Measurements from ENCODE around the gene KDM8.
A peak's percentile ranks its signal among the peaks of the same experiment; 100 is the strongest.
"Not testable (repeated sequence)": the region's sequence is repeated elsewhere in the genome, so short reads cannot be mapped to it uniquely, and the experiment has no call there.

KDM8 gene

DNA sequence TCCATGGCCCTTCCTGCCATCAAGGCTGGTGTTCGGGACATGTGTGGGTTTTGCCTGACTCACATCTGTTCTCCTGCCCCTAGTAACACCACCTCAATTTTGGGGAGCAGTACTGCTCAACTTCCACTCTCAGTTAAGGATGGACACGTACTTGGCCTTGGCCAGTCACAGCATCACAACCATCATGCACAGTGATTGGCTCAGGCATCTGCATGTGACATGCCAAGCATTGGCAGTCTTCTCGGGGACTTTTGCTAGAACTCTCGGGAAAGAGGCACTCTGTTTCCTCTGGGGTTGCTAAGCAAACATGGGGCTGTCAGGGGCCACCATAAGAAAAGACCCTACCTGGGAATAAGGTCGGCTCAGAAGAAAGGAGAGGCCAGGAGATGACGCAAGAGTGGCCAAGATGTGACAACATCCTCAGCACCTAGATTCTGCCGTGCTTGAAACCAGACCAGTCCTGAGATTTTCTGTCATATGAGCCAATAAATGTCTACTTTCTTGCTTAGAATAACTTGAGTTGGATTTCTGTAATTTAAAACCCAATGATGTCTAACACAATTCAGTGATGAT is 11.9 kb upstream of the KDM8 start:
- no peak for DNase-seq (ENCODE audit: low spot score)

DNA sequence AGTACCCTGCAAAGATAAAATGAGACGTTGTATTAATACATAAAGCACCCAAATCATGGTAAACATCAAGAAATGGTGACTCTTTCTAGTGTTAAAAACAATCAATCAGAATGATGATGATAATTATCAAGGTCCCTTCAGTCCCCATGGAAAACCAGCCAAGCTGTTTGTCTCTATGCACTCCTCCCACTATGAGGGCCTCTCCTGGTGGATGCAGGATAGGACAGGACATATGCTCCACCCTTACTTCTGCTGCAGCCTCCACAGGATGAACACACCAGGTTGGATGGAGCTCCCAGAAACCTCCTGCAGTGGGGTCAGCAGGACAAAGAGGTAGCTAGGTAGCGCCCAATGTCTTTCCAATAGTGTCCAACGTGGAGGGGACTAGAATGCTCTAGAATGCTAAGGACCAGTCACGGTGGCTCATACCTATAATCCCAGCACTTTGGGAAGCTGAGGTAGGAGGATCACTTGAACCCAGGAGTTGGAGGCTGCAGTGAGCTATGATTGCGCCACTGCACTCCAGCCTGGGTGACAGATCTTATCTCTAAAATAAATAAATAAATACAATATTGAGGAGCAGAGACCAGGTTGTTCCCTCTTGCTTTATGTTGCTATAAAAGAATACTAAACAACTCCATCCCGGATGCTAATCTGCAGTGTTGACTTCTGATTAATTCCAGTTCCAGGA is 9.9 kb upstream of the KDM8 start:
- DNase-seq (ENCODE audit: low spot score), result no peak

DNA sequence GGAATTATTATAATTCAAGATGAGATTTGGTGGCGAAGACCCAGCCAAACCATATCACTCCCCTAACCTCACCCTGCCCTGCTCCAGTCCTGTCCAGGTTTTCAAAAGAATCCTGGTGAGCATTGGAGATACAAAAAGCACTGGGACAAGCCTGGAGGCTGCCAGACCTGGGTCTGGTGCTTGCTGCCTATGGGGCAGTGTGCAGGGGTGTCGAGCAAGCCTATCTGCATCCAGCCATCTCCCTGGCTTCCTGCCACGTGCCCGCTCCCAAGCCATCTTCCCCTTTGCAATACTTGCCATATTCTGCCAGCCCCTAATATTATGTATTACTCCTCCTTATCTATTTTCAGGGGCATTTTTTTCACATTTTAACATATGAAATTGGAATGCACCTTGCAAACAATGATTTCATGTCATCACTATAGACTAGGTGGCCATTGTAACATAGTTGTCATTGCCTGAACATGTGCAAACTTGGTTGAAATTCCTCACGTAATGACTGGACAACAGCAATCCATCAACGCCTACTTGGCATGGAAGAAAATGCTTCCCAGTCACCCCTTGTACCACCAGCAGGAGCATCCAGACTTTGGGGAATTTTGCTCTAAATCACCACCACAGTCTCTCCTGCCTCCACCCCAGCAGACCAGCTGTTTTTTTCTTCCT is 8.1 kb upstream of the KDM8 start:
- no peak for DNase-seq (ENCODE audit: low spot score)

DNA sequence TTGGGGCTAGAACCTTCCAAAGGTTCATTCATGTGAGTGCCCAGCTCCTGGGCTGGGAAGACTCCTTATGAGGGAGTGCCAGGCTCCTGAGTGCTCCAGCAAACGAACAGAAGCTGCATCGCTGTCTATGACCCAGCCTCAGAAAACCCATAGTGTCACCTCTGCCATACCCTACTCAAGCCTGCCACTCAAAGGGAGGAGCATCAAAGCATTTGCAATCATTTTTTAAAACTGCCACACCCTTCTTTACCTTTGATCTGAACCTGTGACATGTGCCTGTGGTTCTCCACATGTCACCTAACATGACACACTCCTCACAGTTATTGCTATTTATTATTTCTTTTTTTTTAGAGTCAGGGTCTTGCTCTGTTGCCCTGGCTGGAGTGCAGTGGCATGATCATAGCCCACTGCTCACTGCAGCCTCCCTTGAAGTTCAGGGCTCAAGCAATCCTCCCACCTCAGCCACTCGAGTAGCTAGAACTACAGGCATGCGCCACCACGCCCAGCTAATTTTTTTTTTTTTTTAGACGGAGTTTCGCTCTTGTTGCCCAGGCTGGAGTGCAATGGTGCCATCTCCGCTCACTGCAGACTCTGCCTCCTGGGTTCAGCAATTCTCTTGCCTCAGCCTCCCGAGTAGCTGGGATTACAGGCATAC is 7.3 kb upstream of the KDM8 start:
- no peak for DNase-seq (ENCODE audit: low spot score)

DNA sequence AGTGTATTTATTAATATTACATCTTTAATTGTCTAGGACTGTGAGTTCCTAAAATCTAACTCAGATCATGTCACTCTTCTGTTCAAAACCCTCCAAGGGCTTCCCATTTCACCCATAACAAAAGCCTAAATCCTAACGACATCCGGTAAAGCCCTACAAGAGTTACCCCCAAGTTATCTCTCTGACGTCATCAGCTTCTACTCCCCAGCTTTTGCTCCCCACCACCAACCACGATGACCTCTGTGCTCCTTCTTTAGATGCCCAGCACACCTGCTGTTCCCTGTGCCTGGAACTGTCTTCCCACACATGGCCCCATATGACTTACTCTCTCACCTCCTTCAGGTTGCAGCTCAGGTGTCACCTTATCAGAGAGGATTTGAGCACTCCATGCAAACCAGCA is 6.3 kb upstream of the KDM8 start:
- DNase-seq (ENCODE audit: low spot score), result no peak

DNA sequence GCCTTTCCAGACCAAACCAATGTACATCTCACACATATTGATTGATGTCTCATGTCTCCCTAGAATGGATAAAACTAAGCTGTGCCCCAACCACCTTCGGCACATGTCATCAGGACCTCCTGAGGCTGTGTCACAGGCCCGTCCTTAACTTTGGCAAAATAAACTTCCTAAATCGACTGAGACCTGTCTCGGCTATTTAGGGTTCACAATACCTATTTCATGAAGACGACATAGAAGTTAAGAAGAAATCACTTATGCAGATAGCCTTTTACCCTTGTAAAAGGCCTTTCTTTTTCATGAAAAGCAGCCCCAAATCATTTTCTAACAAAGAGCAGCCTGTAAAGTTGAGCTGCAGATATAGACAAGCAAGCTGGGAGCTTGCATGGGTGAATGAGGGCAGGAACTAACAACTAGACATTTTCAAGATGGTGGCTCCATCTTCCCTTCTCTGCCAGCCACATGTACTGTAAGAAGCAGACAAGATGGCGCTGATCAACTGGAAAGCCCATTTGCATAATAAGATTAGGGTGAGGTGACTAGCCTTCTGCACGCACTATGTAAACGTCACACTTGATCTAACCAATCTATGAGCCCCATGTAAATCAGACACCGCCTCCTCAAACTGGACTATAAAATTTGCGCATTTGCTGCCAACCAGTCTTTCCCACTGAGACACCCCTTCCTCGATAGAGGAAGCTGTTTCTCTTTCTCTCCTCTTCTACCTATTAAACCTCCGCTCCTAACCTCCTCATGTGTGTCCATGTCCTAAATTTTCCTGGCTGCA is 4.7 kb upstream of the KDM8 start:
- DNase-seq (ENCODE audit: low spot score), result peak; percentile 18

DNA sequence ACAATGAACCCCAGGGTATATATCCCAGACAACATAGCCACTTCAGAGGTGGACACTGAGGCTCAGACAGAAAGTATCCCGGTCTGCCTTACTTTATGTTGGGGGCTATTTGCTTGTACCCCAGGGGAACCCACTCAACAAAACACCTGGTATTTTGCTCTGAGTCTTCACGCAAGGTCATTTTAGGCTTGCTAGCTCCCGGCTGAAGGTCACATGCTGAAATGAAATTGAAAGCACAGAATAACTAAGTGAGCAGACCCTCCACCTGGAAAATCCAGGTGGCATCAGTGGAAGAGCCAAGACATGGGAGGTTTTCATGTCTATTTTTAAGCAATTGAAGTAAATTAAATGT is 4.1 kb upstream of the KDM8 start:
- DNase-seq (ENCODE audit: low spot score), result no peak

DNA sequence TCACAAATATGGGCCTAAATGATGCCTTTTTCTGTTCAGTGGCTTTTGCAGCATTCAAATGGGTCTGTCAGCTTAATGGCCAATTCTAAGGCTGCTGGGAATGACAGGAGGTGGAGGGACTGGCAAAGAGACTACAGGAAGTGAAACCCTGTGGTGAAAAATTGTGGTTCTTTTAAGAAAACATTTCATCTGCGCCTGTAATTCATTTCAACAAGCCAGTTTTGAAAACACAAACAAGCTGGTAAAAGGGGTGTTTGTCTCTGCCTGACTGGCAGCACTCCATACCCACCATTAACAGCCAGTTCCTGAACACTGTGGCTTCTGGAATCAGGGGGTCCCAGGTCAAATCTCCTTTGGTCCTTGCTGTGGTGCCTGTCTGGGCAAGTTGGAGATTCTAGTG is 3.6 kb upstream of the KDM8 start:
- DNase-seq (ENCODE audit: low spot score), result no peak

DNA sequence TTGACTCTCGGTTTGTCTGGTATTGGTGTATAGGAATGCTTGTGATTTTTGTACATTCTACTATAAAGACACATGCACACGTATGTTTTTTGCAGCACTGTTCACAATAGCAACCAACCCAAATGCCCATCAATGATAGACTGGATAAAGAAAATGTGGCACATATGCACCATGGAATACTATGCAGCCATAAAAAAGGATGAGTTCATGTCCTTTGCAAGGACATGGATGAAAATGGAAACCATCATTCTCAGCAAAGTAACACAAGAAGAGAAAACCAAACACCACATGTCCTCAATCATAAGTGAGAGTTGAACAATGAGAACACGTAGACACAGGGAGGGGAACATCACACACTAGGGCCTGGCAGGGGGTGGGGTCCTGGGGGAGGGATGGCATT is 2.4 kb upstream of the KDM8 start:
- DNase-seq (ENCODE audit: low spot score), result not testable (repeated sequence)

DNA sequence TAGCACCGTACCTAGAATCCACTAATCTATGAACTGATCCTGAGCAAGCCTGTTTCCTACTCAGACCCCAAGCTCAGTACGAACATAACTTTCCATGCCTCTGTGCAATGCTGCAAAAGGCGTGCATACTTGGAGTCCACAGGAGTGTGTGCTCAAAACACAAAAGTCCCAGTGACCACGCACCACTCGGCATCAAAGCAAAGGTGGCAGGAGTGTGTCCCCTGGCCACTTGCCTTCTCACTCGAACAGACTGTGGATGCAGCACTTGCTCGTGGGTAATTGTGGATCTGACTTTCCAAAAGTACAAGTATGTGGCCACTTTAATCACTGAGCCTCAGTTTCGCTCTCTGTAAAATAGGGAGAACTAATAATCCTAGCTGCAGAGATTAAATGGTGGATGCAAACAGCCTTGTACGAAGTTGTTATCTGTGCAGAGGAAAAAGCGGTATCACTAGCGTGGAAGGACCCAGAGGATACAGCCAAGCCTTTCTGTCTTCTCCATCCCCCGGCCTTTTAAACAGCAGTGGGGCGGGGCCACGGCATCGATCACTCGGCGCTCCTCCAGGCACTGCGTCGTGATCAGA is 311 bp upstream of the KDM8 start:
- peak; percentile 86 for DNase-seq (ENCODE audit: low spot score)

DNA sequence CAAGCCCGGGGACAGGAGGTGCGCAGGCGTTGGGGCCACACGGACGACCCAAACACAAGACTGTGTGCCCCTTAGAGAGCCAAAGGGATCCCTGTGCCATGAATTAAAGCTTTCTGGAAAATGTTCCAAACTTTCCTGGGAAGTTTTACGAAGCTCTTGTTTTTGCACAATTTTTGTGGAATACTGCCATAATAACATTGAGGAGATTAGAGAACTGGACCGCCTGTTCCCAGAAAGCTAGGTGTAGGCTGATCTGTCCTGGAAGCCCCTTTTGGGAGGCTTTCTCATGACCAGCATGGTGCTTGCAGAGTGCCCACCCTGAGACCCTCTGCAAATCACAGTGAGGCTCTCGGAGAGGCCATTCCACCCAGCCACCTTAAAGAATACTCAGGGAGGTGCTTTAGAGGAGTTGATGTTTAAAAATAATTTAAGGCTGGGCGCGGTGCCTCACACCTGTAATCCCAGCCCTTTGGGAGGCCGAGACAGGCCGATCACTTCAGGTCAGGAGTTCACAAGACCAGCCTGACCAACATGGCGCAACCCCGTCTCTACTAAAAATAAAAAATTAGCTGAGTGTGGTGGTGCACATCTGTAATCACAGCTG is 1.1 kb downstream of the KDM8 start:
- peak; percentile 23 for DNase-seq (ENCODE audit: low spot score)

DNA sequence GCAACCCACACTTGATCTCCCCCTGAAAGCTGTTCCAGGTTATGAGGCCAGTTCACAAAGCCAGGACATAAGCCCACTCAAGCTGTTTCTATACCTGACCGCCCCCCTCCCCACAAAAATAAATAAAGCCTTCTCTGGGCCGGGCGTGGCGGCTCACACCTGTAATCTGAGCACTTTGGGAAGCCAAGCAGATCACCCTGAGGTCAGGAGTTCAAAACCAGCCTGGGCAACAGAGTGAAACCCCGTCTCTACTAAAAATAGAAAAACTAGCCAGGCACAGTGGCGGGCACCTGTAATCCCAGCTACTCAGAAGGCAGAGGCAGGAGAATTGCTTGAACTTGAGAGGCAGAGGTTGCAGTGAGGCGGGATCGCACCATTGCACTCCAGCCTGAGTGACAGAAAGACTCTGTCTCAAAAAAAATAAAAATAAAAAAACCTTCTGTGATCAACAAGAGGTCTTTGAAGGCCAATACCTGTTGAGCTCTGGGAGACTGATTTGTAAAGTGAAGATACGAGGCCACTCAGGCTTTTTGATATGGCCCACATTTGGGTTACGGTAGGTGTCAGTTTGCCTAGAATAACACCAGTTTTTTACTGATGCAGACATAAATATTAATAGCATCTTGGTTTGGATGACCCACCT is 2.2 kb downstream of the KDM8 start:
- no peak for DNase-seq (ENCODE audit: low spot score)

DNA sequence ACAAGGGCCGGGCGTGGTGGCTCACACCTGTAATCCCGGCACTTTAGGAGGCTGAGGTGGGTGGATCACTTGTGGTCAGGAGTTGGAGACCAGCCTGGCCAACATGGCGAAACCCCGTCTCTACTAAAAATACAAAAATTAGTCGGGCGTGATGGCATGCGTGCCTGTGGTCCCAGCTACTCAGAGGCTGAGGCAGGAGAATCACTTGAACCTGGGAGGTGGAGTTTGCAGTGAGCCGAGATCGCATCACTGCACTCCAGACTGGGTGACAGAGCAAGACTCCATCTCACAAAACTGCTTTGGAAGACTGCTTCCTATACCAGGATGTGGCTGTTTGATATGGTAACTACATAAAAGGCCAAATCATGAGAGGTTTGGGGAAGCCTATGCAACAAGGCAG is 3.8 kb downstream of the KDM8 start:
- DNase-seq (ENCODE audit: low spot score), result not testable (repeated sequence)

DNA sequence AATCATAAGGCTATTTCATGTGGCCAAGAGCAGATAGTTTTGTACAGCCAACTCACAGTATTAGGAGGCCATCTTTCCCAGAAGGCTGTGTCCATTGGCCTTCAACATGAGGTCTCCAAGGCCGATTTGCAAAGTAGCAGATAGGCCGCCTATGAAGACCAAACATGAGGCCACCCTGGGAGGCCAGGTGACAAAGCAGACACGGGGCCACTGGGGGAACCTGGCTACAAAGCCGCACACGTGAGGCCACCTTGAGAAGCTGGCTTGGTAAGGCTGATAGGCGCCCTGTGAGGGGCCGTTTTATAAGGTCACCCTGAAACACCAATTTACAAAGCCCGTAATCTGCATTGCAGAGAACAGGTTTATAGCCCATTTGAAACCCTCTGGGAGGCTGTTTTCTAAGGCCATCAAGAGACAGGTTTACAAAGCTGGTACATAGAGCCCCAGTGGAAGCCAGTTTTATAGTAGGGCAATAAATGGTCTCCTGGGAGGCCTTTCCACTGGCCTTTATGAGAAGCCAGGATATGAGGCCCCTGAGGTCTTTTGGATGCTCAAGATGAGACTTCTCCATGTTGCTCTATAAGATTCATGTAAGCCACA is 4.9 kb downstream of the KDM8 start:
- no peak for DNase-seq (ENCODE audit: low spot score)

DNA sequence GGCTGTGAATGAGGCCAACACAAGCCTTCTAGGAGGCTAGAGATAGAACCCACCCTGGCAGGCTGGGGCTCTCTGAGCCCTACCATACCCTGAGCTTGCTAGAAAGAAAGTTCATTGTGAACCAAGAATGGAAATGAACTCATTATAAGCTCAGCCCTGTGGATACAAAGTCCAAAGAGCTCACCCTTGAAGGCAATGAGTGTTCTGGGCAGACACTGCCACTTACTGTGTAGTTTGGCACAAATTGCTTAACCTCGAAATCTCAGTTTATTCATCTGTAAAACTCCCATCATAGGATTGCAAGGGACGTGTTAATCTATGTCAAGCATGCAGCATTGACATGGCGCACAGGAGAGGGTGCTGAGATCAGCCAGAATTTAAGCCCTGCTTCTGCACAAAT is 5.5 kb downstream of the KDM8 start:
- DNase-seq (ENCODE audit: low spot score), result no peak

DNA sequence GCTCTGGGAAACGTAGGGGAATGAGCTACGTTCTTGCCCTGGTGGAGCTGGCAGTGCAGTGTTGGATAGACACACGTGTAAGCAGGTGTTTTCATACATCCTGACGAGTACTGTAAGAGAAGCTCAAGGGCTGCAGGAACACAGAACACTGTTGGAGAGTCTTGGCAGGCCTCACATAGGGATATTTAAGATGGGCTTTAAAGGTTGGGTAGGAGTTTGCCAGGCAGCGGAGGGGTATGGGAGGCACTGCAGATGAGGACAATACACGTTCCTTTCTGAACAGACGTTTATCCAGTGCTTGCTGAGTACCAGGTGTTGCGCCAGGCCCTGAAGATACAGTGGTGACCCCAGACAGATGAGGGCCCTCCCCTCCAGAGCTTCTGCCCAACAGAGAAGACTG is 6.3 kb downstream of the KDM8 start:
- DNase-seq (ENCODE audit: low spot score), result no peak

DNA sequence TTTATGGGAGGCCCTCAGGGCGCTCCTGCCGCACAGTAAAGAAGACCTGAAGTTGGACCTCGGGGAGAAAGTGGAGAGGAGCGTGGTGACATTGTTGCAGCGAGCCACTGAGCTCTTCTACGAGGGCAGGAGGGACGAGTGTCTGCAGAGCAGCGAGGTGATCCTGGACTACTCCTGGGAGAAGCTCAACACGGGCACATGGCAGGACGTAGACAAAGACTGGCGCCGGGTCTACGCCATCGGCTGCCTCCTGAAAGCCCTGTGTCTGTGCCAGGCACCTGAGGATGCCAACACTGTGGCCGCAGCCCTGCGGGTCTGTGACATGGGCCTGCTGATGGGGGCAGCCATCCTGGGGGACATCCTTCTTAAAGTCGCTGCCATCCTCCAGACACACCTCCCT is 6.8 kb downstream of the KDM8 start:
- DNase-seq (ENCODE audit: low spot score), result no peak

DNA sequence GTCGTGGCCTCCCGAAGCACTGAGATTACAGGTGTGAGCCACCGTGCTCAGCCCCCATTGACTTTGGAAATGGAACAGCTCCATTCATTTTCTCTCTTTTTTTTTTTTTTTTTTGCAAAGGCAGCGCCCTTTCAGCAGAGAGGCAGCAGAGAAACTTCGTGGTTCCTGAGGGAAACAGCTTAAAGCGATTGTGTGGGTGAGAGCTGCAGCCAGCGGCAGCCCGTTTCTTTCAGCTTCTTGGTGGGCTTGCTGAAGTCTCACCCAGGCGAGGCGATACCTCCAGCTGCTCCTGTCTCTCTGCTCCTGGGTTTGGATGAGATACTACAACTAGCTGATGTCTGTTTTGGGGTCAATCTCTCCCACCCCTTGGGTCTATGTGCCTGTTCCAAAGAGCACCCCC is 7.7 kb downstream of the KDM8 start:
- DNase-seq (ENCODE audit: low spot score), result no peak

DNA sequence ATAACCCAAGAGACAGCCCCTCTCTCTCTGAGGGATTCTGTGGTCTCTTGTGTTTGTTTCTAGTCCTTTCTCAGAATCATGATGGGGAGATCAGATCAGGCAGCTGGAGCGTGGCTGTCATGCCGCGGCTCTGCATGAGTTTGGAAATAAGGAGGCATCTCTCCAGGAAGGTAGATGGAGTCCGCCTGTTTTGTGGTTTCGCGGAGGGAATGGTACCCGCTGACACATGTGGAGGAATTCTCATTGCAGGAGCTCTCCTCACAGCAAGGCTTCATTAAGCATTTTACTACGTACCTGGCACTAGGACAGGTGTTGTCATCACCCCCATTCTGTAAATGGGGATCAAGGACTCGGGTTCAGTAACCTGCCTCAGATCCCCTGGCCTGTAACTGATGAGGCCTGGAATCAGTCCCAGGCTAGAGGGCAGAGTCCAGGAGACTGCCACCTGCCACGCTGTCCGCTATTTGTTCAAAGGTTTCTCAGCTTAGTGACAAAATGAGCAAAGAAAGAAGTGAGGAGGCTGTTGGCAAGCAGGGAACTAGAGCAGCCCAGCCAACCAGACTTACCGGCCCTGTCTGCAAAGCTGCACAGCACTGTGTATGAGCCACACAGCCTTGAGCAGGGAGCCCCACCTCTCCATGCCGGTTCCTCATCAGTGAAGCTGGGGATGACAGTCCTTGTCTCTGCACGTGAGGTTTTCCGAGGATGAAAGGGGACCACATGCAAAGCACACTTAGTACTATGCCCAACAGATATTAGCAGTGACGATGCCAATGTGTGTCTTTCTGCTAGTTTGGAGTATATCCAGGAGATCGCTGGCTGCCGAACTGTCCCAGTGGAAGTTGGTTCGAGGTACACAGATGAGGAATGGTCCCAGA is 11.0 kb downstream of the KDM8 start:
- no peak for DNase-seq (ENCODE audit: low spot score)

DNA sequence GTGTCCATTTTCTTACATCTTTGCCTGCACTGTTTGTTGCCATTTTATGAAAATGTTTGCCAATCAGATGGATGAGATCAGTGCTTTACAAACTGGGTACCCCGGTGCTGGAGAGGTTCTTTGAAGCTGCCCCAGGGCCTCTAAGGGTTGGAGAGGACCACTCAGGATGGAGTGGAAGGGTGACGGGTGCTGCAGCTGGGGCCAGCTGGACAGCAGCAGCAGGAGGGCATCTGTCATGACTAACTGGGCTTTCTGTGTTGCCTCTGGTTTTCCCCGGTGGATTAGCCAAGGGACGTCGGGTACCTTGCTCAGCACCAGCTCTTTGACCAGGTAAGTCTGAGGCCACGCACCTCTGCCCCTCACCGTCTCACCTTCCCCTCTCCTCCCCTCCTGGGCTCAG is 12.3 kb downstream of the KDM8 start:
- DNase-seq (ENCODE audit: low spot score), result no peak

All from RKO (cell line).